Esophagus muscularis mucosa (tissue), 4 donors: ENCODE results near the gene PARP2. TPM values are rescaled to one million over a fixed set of nuclear protein-coding genes. Genes with fewer than 3 reads are reported as not detected.

Experiments used
- DNase-seq: peaks from one replicate; pipeline ENCODE4 v3.0.0-alpha.2; 2017; ENCODE audit errors: extremely low spot score
- H3K27ac ChIP-seq, 4 donors: fragments of 200-600 bp; sonication (generic); replicated peaks in 1 of 4; 1 replicate in 3 of 4; 2 replicates in 1 of 4; pipeline ENCODE4 v1.5.1; 2016 to 2019; ENCODE audit warnings: mild to moderate bottlenecking in 1 of 4
- H3K27me3 ChIP-seq, 4 donors: fragments of 200-600 bp; sonication (generic); one replicate each; pipeline versions ENCODE4 v1.5.1 to v1.6.0; 2016 to 2019
- H3K36me3 ChIP-seq, 4 donors: fragments of 200-600 bp; sonication (generic); one replicate each; pipeline ENCODE4 v1.5.1; 2016 to 2019
- H3K4me1 ChIP-seq, 4 donors: fragments of 200-600 bp; sonication (generic); one replicate each; pipeline ENCODE4 v1.5.1; 2016 to 2019
- H3K4me3 ChIP-seq, 4 donors: fragments of 200-600 bp; sonication (generic); 1 replicate in 2 of 4; 2 replicates in 2 of 4; pipeline ENCODE4 v1.5.1; 2016 to 2019; ENCODE audit warnings: mild to moderate bottlenecking in 4 of 4, moderate library complexity in 1 of 4
- H3K9me3 ChIP-seq, 4 donors: fragments of 200-600 bp; sonication (generic); 1 replicate in 3 of 4; 2 replicates in 1 of 4; pipeline ENCODE4 v1.5.1; 2016 to 2019
- CTCF ChIP-seq, 3 experiments: fragments of 200-600 bp in 2 of 3; fragments of 450-650 bp in 1 of 3; sonication (generic) in 2 of 3; IDR thresholded peaks; one replicate each; pipeline ENCODE4 v1.5.1; 2017 to 2019; ENCODE audit warnings: antibody characterized with exemption in 3 of 3, mild to moderate bottlenecking in 2 of 3, moderate library complexity in 1 of 3
- EP300 ChIP-seq: sonication (generic); formaldehyde crosslinking; IDR thresholded peaks from one replicate; pipeline ENCODE4 v1.6.1; 2017; ENCODE audit warnings: antibody characterized with exemption
- POLR2A ChIP-seq: fragments of 450-650 bp; IDR thresholded peaks from one replicate; pipeline ENCODE4 v1.6.1; 2017; ENCODE audit warnings: antibody characterized with exemption, moderate library complexity, mild to moderate bottlenecking, low read depth
- POLR2AphosphoS5 ChIP-seq, 2 donors: sonication (generic); formaldehyde crosslinking; IDR thresholded peaks; one replicate each; pipeline ENCODE4 v1.6.1; 2017; ENCODE audit warnings: antibody characterized with exemption in 2 of 2
- WGBS: methylation state at CpG from one replicate; pipeline ENCODE4 v1.1.5; 2018; 5-methylcytosine and 5-hydroxymethylcytosine counted together
- intact Hi-C: fragments of 100-400 bp; cut with DNase I; formaldehyde crosslinking; loops from one replicate; pipeline ENCODE4 v1.15.1; 2023
- total RNA-seq, 4 donors: library from RNA; depleted of rRNA; stranded (reverse); fragments of >200 nt; gene quantifications; one replicate each; pipeline versions ENCODE4 v1.1.0 to v1.2.1, GENCODE V29; 2016

Gene PARP2
- total RNA-seq, 4 donors from 2014 or later: 5.8 to 17.4 (median 8.9) TPM

- TF ChIP-seq CTCF (IDR thresholded peaks at IDR 0.05) (peak; percentile 88 to 93 (median 92)), POLR2AphosphoS5 (IDR thresholded peaks at IDR 0.05) (peak; percentile 53 to 80), POLR2A (no peak)
- peak; percentile 97 for DNase-seq
- Histone ChIP-seq H3K9me3 (no peaks in the 10 kb centered on the region), H3K27ac (peak within 1 kb of the TSS; percentile 49 to 62 (median 56)), H3K4me3 (peak within 1 kb of the TSS; percentile 62 to 78 (median 73)), H3K4me1 (peaks cover 13 to 22% (median 14%) of the 10 kb centered on the region in 4 donors), H3K36me3 (peaks cover 5 to 20% (median 13%) of the 10 kb centered on the region in 4 donors), H3K27me3 (no peaks in the 10 kb centered on the region)
- intact Hi-C loops: no loop called here
- WGBS: 1% methylated on average over 27 of the region's 27 CpGs
Observed at GRCh38 chr14:20305265-20306078, 38.0 kb upstream of the PARP2 start, which contains the start of gene TTC5. Gene TTC5 (minus strand): TSS chr14:20305951. CDS start chr14:20305937, 14 bp downstream.

GRCh38 chr14:20306079-20306423, 37.4 kb upstream of the PARP2 start:
- 93% methylated on average over 1 of the region's 1 CpG for WGBS
- Histone ChIP-seq H3K4me3 (peak overlapping the region; percentile 62 to 78 (median 73)), H3K9me3 (no peaks in the 10 kb centered on the region), H3K4me1 (peaks cover 13 to 22% (median 14%) of the 10 kb centered on the region in 4 donors), H3K27me3 (no peaks in the 10 kb centered on the region), H3K36me3 (peaks cover 0 to 14% (median 7%) of the 10 kb centered on the region in 4 donors), H3K27ac (peak overlapping the region in 1 of 4 donors; percentile 58)
- intact Hi-C loops: no loop called here
- no peak for DNase-seq
- TF ChIP-seq POLR2A (no peak), EP300 (no peak), CTCF (IDR thresholded peaks at IDR 0.05) (no peak), POLR2AphosphoS5 (IDR thresholded peaks at IDR 0.05) (no peak)

- H3K36me3 ChIP-seq: peaks cover 56 to 80% (median 71%) of the 10 kb centered on the region in 4 donors
- H3K27ac ChIP-seq: no peak overlapping the region
- no peaks in the 10 kb centered on the region for H3K27me3 ChIP-seq
- no peak overlapping the region for H3K4me3 ChIP-seq
- H3K9me3 ChIP-seq: no peaks in the 10 kb centered on the region
- H3K4me1 ChIP-seq: no peaks in the 10 kb centered on the region
- DNase-seq: no peak
- TF ChIP-seq CTCF (IDR thresholded peaks at IDR 0.05) (no peak), POLR2AphosphoS5 (IDR thresholded peaks at IDR 0.05) (no peak), POLR2A (no peak), EP300 (no peak)
- intact Hi-C loops: no loop called here
- 95% methylated on average over 2 of the region's 2 CpGs for WGBS
Observed at GRCh38 chr14:20314026-20314425, 29.4 kb upstream of the PARP2 start.

GRCh38 chr14:20317720-20318119, 25.7 kb upstream of the PARP2 start:
- no peak for DNase-seq
- no peak overlapping the region for H3K4me3 ChIP-seq
- H3K4me1 ChIP-seq: no peaks in the 10 kb centered on the region
- H3K9me3 ChIP-seq: no peaks in the 10 kb centered on the region
- intact Hi-C loops: no loop called here
- H3K27me3 ChIP-seq: no peaks in the 10 kb centered on the region
- no peak overlapping the region for H3K27ac ChIP-seq
- 98% methylated on average over 16 of the region's 16 CpGs for WGBS
- peaks cover 55 to 100% (median 82%) of the 10 kb centered on the region in 4 donors for H3K36me3 ChIP-seq
- TF ChIP-seq POLR2AphosphoS5 (IDR thresholded peaks at IDR 0.05): no peak
- TF ChIP-seq POLR2A: no peak
- no peak for TF ChIP-seq EP300
- TF ChIP-seq CTCF (IDR thresholded peaks at IDR 0.05): no peak
